NB4 (cell line): ENCODE measurements around the gene DPF1.

ENCODE experiments used
- MAX ChIP-seq: IDR thresholded peaks from 2 replicates; pipeline ENCODE4 v1.6.1; 2011; ENCODE audit warnings: low read depth, low read length
- TF ChIP-seq, protein P1 (sequence below): IDR thresholded peaks from one replicate; pipeline ENCODE4 v1.5.1; 2012; ENCODE audit warnings: low read depth, low read length

DNA sequence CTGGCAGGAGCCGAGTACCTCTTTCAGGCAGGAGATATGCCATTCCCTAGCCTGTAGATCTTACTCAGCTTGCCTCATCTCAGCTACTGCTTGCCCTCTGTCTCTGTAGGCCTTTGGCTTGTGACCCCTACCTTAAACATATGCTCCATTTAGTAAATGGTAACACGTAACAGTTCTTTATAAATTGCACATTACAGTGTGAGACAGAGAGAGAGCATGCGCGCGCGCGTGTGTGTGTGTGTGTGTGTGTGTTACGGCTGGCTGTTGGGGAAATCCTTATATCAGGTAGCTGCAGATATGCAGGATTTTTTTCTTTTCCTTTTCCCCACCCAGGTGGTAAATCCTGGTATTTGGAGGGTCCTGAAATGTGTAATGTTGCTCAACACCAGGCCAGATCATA lies 44.5 kb upstream of the DPF1 start:
- TF ChIP-seq, protein P1, sequence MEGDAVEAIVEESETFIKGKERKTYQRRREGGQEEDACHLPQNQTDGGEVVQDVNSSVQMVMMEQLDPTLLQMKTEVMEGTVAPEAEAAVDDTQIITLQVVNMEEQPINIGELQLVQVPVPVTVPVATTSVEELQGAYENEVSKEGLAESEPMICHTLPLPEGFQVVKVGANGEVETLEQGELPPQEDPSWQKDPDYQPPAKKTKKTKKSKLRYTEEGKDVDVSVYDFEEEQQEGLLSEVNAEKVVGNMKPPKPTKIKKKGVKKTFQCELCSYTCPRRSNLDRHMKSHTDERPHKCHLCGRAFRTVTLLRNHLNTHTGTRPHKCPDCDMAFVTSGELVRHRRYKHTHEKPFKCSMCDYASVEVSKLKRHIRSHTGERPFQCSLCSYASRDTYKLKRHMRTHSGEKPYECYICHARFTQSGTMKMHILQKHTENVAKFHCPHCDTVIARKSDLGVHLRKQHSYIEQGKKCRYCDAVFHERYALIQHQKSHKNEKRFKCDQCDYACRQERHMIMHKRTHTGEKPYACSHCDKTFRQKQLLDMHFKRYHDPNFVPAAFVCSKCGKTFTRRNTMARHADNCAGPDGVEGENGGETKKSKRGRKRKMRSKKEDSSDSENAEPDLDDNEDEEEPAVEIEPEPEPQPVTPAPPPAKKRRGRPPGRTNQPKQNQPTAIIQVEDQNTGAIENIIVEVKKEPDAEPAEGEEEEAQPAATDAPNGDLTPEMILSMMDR, result no peak
- no peak for TF ChIP-seq MAX
